HG02588 (cell line): Measurements from ENCODE around the gene ZNF83.
"Not testable (repeated sequence)": the region's sequence is repeated elsewhere in the genome, so short reads cannot be mapped to it uniquely, and the experiment has no call there.

ENCODE experiments used
- ATAC-seq: cut with Tn5 transposase; IDR thresholded peaks from one replicate; pipeline ENCODE4 v1.9.1; 2021; ENCODE audit warnings: mild to moderate bottlenecking, moderate library complexity; ENCODE audit not compliant: unreplicated experiment

ZNF83 gene

DNA sequence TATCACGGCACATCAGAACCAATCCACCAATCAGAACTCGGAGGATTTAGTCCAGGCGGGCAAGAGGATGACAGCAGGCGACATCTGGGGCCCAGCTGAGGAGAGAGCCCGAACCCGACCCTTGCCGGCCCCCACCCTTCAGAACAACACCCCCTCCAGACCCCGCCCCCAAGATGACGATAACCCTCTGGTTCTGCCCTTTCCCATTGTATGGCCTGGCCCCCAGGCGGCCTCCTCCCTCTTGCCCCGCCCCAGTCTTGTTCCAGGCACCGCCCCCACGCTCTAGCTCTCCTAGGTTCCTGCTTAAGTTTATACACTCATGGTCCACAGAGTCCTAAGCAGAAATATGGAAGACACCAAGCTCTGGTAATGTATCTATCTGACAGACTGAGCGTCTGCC, 2.8 kb upstream of the ZNF83 start:
- no peak for ATAC-seq

DNA sequence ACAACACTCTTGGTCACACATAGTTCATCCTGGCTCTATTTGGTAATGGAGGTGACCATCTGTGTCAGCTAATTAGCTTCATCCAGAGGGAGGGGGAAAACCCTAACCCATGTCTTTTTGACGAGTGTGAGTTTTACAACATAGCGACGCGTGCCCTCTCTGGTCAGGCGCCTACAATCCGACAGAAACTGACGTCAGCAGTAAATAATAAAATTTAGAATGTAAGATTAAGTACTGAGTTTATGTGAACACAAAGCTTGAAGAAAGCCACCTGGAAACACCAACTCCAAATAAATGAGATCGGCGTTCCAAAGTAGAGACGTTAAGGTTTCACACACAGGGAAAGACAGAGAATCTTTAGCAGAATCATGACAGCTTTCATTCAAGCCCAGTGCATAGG, 1.8 kb upstream of the ZNF83 start:
- no peak for ATAC-seq

DNA sequence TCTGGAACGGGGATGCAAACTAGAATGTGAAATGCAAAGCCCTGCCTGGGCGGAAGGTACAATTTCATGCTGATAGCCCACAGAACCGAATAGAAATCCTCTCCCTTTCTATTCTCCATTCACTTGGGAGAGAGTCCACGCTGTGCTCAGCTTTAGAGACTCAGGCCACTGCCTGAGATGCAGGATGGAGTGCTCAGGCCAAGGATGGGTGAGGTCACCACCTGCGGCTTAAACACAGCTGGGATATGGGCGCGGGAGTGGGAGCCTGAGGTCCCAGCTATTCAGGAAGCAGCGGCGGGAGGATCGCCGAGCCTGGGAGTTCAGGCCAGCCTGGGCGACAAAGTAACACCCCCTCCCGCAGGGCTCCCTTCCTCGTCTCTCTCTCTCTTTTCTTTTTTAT, 446 bp upstream of the ZNF83 start:
- no peak for ATAC-seq

DNA sequence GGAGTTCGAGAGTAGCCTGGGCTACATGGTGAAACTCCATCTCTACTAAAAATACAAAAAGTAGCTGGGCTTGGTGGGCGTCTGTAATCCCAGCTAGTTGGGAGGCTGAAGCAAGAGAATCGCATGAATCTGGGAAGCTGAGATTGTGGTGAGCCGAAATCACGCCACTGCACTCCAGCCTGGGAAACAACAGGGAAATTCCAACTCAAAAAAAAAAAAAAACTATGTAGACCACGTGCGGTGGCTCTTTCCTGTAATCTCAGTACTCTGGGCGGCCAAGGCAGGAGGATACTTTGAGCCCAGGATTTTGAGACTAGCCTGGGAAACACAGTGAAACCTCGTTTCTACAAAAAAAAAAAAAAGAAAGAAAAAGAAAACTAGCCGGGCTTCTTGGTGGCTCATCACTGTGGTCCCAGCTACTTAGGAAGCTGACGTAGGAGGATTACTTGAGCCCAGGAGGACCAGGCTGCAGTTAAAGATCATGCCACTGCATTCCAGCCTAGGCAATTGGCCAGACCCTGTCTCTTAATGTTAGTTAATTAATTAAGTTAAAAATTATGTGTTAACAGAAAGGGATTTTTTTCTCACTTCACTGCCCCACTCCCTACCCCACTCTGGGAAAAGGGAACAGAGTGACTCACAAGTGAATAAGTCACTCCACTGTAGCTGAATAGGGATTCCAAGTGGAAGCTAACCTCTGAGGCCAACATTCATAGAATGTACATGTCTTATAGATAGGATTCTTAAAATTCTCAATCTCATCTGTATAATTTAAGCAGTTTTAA, 2.2 kb downstream of the ZNF83 start:
- ATAC-seq = no peak

DNA sequence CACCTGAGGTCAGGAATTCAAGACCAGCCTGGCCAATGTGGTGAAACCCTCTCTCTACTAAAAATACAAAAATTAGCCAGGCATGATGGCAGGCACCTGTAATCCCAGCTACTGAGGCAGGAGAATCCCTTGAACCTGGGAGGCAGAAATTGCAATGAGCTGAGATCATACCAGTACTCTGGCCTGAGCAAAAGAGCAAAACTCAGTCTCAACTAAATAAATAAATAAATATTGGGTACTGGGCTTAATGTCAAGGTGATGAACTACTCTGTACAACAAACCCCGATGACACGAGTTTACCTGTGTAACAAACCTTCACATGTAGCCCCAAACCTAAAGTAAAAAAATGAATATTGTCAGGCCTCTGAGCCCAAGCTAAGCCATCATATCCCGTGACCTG, 10.7 kb downstream of the ZNF83 start:
- not testable (repeated sequence) for ATAC-seq

DNA sequence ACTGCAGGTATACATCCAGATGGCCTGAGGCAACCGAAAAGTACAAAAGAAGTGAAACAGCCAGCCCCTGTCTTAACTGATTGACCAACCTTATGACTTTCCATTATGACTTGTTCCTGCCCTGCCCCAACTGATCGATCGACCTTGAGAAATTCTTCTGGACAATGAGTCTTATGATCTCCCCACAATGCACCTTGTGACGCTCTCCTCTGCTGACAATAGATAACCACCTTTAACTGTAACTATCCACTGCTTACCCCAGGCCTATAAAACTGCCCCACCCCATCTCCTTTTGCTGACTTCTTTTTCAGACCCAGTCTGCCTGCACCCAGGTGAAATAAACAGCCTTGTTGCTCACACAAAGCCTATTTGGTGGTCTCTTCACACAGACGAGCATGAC, 11.2 kb downstream of the ZNF83 start:
- ATAC-seq = no peak

DNA sequence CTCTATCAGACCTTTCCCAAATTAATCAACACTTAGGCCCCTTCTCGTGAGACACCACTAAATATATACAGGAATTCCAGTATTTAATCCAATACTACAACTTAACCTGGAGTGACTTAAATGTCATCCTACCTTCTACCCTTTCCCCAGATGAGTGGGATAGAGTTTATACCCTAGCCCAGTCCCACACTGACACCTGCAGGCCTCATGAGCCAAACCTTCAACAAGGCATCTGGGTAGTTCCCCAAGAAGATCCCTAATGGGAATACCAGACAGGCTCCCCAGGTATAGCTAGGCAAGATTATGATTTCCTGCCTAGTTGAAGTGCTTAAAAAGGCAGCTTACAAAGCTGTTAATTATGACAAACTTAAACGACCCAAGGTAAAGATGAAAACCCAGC, 15.9 kb downstream of the ZNF83 start:
- no peak for ATAC-seq

DNA sequence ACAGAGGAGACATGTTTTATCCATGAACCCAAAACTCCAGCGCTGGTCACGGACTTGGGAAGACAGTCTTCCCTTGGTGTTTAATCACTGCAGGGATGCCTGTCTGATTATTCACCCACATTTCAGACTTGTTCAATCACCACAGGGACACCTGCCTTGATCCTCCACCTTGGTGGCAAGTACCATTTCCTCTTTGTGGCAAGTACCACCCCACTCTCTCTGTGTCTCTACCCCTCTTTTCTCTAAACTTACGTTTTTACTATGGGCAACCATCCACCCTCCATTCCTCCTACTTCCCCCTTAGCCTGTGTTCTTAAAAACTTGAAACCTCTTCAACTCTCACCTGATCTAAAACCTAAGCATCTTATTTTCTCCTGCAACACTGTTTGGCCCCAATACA, 16.8 kb downstream of the ZNF83 start:
- no peak for ATAC-seq

DNA sequence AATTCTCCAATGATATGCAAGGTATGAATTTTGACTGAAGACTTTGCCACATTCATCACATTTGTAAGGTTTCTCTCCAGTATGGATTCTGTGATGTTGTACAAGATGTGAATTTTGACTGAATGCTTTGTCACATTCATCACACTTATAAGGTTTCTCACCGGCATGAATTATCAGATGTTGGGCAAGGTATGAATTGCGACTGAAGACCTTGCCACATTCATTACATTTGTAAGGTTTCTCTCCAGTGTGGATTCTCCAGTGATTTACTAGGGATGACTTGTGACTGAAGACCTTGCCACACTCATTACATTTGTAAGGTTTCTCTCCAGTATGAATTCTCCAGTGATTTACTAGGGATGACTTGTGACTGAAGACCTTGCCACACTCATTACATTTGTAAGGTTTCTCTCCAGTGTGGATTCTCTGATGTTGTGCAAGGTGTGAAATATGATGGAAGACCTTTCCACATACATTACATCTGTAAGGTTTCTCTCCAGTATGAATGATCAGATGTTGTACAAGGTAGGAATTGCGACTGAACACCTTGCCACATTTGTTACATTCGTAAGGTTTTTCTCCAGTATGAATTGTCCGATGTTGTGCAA, 24.8 kb downstream of the ZNF83 start:
- ATAC-seq = no peak

DNA sequence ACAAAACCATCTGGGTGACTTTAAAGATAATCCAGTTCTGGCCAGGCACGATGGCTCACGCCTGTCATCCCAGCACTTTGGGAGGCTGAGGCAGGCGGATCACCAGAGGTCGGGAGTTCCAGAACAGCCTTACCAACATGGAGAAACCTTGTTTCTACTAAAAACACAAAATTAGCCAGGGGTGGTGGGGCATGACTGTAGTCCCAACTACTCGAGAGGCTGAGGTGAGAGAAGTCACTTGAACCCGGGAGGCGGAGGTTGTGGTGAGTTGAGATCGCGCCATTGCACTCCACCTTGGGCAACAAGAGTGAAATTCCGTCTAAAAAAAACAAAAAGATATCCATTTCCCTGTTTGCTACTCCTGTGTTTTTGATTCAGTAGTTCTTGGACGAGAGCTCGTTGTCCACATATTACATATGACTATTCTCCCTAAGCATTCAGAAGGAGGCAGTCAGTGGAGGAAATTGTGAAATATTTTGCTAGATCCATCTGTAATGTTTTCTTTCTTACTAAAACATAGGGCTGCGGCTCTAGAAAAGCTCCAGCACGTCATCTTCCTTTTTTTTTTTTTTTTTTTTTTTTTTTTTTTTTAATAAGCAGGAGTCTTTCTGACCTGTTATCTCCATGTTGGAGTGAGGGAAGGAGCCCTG, 34.5 kb downstream of the ZNF83 start:
- no peak for ATAC-seq

DNA sequence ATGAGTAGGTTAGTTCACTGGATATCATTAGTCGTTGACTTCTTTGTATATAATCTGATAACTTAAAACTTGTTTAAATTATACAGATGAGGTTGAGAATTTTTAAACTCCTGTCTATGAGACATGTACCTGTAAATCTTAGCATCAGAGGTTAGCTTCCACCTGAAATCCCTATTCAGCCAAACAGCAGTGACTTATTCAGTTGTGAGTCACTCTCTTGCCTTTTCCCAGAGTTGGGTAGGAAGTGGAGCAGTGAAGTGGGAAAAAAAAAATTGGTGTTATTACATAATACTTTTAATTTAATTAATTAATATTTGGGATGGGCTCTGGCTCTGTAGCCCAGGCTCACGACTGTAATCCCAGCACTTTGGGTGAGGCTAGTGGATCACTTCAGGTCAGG, 35.2 kb downstream of the ZNF83 start:
- no peak for ATAC-seq

DNA sequence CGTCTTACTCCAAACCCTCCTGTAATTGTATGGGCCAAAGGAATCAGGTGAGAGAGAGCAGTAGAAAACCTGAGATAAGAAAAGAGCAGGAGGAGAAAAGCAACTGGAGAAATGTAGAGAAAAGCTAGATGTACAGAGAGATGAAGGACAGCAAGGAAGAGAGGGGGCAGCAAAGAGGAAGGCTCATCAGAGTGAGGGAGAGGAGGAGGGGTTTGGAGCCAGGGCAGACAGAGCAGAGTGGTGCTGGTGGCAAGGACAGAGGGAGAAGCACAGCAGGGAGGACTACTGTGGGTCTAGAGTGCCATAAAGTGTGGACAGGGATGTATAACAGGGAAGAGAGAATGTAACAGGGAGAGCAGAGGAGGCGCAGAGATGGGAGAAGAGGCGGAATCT, 36.2 kb downstream of the ZNF83 start:
- ATAC-seq = not testable (repeated sequence)

DNA sequence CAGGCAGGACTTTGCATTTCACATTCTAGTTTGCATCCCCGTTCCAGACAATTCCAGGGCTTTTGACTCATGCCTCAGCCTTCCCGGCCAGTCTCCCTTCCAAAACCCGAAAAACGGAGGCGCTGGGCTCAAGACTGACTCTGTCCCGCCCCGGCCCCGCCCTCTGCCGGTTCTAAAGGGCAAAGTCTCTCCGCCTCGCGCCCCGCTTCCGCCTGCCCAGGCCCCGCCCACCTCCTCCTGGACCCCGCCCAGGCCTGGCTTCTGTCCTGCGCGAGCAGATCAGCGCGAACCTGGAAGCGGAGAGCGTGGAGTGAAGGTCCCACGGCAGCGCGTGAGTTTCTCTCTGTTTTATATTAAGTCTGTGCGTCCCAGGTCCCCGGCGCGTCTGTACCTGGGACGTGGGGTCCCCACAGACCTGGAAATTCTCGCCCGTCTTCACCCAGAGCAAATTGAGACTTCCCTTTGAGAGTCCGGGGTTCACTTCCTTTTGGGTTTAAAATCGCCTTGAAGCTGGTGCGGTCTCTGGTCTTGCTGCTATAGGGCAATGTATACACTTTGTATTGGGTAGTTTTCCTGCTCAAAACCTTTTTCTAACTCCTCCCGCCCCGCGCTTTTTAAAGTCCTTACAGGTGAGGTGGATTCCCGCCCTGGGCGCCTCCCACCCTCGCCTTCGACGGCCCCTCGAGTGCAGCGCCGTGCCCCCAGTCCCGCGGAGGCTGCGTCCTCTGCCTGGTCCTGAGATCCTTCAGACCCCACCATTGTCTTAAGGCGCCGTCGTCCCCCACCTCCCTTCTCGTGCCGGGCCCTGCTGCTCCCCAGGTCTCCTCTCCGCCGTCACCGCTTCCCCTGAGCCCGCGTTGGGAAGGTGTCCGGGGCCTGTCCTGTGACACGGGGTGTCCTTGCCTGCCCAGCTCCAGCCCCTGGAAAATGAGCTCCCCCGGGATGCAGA, 36.9 kb downstream of the ZNF83 start:
- ATAC-seq = peak; percentile 91

DNA sequence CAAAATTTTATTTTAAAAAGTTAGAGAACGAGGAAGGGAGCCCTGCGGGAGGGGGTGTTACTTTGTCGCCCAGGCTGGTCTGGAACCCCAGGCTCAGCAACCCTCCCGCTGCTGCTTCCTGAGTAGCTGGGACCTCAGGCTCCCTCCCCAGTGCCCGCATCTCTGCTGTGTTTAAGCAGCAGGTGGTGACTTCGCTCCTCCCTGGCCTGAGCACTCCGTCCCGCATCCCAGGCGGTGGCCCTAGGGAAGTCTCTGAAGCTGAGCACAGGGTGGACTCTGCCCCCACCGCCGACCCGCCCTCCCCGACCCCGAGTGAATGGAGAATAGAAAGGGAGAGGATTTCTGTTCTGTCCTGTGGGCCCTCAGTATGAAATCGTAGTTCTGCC, 37.5 kb downstream of the ZNF83 start:
- ATAC-seq = peak; percentile 26

DNA sequence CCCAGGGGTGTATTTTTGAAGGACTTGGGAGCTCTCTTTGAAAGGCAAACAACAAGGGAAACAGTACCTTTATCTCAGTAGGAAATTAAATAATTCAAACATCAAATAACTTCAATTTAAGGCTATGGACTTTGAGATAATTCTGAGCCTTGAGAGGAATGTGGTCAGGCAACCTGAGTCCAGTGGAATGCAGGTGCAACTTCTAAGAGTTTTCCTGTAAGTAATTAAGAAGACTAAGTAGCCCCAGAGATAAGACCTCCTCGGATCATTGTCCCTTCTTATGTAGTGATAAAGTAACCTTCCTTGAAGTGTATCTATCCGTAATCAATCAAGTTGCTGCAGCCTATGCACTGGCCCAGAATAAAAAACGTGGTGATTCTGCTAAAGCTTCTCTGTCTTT, 38.9 kb downstream of the ZNF83 start:
- no peak for ATAC-seq

DNA sequence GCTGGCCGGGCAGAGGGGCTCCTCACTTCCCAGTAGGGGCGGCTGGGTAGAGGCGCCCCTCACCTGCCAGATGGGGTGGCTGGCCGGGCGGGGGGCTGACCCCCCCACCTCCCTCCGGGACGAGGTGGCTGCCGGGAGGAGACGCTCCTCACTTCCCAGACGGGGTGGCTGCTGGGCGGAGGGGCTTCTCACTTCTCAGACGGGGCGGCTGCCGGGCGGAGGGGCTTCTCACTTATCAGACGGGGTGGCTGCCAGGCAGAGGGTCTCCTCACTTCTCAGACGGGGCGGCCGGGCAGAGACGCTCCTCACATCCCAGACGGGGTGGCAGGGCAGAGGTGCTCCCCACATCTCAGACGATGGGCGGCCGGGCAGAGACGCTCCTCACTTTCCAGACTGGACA, 44.7 kb downstream of the ZNF83 start:
- not testable (repeated sequence) for ATAC-seq

DNA sequence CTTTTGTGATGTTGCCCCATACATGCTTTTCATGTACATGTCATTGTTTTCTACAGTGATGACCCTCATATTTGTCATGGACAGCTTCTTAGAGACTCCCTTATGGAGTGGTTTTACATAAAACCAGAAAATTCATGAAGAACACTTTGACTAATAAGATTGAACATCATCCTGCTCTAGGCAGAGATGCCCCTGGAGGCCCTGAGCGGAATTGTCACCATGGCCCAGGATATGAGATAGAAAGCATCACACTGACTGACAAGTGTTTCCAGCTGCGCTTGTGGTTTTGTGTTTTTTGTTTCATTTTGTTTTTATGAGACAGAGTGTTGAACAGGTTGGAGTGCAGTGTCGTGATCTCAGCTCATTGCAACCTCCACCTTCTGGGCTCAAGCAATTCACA, 45.9 kb downstream of the ZNF83 start:
- ATAC-seq = no peak

DNA sequence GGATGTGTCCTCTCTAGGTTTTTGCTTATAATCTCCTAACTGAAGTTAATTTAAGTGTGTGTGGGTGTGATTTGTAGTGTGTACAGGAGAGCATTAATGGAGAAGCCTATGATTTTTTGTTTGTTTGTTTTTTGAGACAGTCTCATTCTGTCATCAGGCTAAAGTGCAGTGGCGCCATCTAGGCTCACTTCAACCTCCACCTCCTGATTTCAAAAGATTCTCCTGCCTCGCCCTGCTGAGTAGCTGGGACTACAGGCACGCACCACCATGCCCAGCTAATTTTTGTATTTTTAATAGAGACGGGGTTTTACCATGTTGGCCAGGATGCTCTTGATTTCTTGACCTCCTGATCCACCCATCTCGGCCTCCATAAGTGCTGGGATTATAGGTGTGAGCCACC, 47.4 kb downstream of the ZNF83 start:
- ATAC-seq = no peak

DNA sequence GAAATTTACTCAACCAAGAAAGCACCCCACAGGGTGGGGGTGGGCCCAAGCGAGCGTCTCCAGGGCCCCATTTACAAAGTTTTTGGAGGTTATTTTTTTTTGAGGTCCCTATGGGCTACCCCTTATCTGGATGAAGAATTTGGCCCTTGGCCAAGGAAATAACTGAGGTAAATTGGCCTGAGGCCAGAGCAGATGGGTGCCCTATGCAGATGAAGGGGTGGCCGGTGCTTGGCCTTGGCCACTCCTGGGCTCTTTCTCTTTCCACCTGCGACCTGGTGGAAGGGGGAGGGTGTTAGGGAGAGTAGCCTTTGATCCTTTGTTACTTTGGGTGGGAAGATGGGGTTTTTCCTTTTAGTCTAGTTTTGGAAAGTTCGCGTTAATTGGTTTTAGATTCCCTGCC, 52.6 kb downstream of the ZNF83 start:
- ATAC-seq = no peak

DNA sequence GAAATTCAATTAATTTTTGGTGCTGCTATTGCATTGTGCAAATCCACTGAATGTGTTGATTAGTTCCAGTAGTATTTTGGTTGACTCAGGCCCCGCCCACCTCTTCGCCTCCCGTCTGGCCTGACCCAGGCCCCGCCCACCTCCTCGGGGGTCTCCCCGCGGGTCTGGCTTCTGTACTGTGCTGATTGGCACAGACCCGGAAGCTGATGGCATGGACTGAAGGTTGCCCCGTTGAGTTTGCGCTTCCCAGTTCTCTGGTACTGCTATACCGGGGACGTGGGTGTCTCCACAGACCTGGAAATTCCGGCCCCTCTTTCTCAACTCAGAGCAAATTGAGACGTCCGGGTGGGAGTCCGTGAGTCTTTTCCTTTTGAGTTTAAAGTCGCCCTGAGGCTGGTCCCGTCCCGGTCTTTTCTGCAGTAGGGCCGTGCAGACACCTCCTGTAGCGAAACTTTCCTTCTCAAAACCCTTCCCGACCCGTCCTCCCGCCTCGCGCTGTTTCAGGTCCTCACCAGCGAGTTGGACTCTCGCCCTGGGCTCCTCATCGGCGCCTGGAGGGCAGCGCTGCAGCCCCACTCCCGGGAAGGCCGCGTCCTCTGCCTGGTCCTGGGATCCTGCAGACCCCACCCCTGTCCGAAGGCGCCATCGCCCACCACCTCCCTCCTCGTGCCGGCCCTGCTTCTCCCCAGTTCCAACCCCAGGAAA, 53.3 kb downstream of the ZNF83 start:
- ATAC-seq = no peak
